B cell (primary cell): ENCODE measurements around the gene RPF1.

Experiments used
- EZH2 ChIP-seq: IDR thresholded peaks from 2 replicates; pipeline ENCODE4 v1.6.1; 2012; ENCODE audit warnings: borderline replicate concordance, low read depth, mild to moderate bottlenecking, moderate library complexity, low read length; ENCODE audit not compliant: insufficient read depth, poor library complexity, severe bottlenecking
- TF ChIP-seq, protein P1 (sequence below): fragments of 200-600 bp; IDR thresholded peaks from one replicate; pipeline ENCODE4 v1.8.0; 2022; ENCODE audit warnings: antibody characterized with exemption, mild to moderate bottlenecking

DNA sequence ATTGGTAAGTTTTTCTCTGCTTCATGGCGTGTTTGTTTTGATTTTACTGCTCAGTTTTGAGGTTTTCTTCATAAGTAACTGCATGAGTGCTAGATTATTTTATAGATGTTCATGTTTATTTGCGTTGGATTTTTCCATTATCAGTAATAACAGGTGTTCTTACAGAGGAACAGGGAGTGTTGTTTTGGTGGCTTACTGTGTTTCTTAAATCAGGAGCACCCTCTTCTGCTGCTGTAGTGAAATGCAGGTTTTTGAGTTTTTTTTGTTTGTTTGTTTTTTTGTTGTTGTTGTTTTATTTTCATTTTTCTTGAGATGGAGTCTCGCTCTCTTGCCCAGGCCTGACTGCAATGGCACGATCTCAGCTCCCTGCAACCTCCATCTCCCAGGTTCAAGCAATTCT lies 62.6 kb downstream of the RPF1 start:
- TF ChIP-seq, protein P1, sequence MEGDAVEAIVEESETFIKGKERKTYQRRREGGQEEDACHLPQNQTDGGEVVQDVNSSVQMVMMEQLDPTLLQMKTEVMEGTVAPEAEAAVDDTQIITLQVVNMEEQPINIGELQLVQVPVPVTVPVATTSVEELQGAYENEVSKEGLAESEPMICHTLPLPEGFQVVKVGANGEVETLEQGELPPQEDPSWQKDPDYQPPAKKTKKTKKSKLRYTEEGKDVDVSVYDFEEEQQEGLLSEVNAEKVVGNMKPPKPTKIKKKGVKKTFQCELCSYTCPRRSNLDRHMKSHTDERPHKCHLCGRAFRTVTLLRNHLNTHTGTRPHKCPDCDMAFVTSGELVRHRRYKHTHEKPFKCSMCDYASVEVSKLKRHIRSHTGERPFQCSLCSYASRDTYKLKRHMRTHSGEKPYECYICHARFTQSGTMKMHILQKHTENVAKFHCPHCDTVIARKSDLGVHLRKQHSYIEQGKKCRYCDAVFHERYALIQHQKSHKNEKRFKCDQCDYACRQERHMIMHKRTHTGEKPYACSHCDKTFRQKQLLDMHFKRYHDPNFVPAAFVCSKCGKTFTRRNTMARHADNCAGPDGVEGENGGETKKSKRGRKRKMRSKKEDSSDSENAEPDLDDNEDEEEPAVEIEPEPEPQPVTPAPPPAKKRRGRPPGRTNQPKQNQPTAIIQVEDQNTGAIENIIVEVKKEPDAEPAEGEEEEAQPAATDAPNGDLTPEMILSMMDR, result no peak
- no peak for TF ChIP-seq EZH2
